ENCODE data around the gene PRR14L.
A peak's percentile ranks its signal among the peaks of the same experiment; 100 is the strongest.
"Not testable (repeated sequence)": the region's sequence is repeated elsewhere in the genome, so short reads cannot be mapped to it uniquely, and the experiment has no call there.

Gene PRR14L

DNA sequence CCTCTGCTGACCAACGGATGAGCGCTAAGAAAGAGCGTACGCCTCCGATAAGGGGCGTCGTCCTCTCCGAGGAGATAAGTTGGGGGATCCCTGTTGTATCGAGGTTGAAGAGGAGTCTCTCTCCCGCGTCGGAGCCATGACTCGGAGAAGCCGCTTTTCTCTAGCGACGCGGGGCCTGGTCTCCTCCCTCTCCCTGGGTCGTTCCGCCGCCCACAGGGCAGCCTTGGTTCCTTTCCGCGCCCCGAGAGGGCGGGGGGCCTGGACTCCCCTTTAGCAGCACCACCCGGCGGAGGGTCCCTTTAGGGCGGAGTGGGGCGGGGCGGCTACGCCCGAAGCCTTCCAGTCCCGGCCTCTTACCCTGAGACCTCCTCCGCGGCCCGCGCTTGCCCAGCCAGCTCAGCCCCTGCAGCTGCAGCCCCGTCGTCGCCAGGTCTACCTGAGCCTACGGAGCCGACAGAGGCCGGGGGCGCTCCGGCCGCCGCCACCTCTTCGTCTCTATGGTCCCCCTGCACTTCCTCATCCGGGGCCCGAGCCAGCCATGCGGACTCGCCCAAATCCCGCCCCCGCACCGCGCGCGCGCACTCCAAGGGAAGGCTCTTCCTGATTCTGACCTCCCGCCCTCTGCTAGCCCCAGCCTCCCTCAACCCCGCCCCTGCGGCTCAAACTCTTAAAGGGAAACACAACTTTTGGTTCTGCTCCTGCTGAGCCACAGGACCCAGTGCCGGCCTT lies at the start of gene PRR14L:
TSS of gene PRR14L (minus strand) at position 497 of the 729 bp plus-strand sequence. CDS start 11,272 bp downstream, outside the sequence.
- no peaks in the 10 kb centered on the region for H3K9me3 ChIP-seq
- peaks cover 5% of the 10 kb centered on the region for H3K36me3 ChIP-seq (replicated peaks)
- peak within 1 kb of the TSS; percentile 91 for H3K4me3 ChIP-seq
- in situ Hi-C loops (cut with MboI; ENCODE audit: low sequenced_read_pairs) = loop anchor here (10.0 kb wide), 1 partner anchor 195 kb away; the partner anchor contains the start of gene YWHAH
- H3K4me1 ChIP-seq = peaks cover 34% of the 10 kb centered on the region
- DNase-seq (ENCODE audit: low spot score in 2 of 2) = peak; percentile 92 to 99
- no peaks in the 10 kb centered on the region for H3K27me3 ChIP-seq (ENCODE audit: low read depth)

DNA sequence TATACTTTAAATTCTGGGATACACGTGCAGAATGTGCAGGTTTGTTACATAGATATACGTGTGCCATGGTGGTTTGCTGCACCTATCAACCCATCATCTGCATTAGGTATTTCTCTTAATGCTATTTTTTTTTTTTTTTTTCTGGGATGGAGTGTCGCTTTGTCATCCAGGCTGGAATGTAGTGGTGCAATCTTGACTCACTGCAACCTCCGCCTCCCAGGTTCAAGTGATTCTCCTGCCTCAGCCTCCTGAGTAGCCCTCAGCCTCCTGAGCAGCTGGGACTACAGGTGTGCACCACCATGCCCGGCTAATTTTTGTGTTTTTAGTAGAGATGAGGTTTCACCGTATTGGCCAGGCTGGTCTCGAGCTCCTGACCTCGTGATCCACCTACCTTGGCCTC lies 49.4 kb upstream of the PRR14L start:
- DNase-seq (ENCODE audit: low spot score in 2 of 2); in situ Hi-C loops (cut with MboI; ENCODE audit: low sequenced_read_pairs); H3K4me3 ChIP-seq; H3K27me3 ChIP-seq (ENCODE audit: low read depth); H3K4me1 ChIP-seq; H3K9me3 ChIP-seq: not testable (repeated sequence)
- peaks cover 20% of the 10 kb centered on the region for H3K36me3 ChIP-seq (replicated peaks)

GRCh38 chr22:31790240-31790639 lies 40.3 kb upstream of the PRR14L start:
- no peak for DNase-seq (ENCODE audit: low spot score in 2 of 2)
- peaks cover under 1% of the 10 kb centered on the region; the same call in 1 of the 2 replicates for H3K36me3 ChIP-seq (replicated peaks)
- H3K4me1 ChIP-seq = no peaks in the 10 kb centered on the region
- H3K9me3 ChIP-seq = no peaks in the 10 kb centered on the region
- H3K4me3 ChIP-seq = no peak overlapping the region
- in situ Hi-C loops (cut with MboI; ENCODE audit: low sequenced_read_pairs) = no loop called here
- no peaks in the 10 kb centered on the region for H3K27me3 ChIP-seq (ENCODE audit: low read depth)

DNA sequence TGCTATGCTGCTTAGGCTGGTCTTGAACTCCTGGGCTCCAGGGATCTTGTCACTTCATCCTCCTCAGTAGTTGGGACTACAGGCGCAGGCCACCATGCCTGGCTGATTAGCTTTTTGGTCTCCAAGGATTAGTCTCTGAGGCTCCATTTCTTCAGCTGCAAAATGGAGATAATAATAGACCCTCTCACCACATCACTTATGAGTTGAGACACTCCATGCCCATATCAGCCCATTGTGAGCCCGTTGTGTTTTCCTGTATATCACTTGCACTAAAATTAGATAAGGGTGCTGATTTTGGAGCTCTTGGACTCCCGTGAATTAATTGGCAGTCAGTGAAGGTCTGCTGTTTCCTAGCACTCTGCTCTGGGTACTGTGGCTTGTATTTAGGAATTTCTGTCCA lies 39.9 kb upstream of the PRR14L start:
- Histone ChIP-seq H3K36me3 (replicated peaks) (no peaks in the 10 kb centered on the region; the same call in 1 of the 2 replicates), H3K4me3 (no peak overlapping the region), H3K4me1 (no peaks in the 10 kb centered on the region), H3K27me3 (ENCODE audit: low read depth) (no peaks in the 10 kb centered on the region), H3K9me3 (no peaks in the 10 kb centered on the region)
- DNase-seq (ENCODE audit: low spot score in 2 of 2) = no peak
- in situ Hi-C loops (cut with MboI; ENCODE audit: low sequenced_read_pairs) = no loop called here

DNA sequence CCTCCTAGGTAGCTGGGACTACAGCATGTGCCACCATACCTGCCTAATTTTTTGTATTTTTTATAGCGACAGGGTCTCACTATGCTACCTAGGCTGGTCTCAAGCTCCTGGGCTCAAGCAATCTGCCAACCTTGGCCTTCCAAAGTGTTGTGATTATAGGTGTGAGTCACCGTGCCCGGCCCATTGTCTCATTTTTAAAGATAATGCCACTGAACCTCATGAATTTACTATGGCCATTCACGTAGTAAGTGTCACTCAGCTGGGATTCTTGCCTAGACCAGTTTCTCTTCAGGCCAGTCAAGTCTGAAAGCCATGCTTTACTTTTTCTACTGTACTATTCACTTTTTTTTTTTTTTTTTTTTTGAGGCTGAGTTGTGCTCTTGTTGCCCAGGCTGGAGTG lies 26.3 kb upstream of the PRR14L start:
- no peaks in the 10 kb centered on the region for H3K9me3 ChIP-seq
- in situ Hi-C loops (cut with MboI; ENCODE audit: low sequenced_read_pairs) = no loop called here
- no peak for DNase-seq (ENCODE audit: low spot score in 2 of 2)
- peaks cover 15% of the 10 kb centered on the region for H3K4me1 ChIP-seq
- no peaks in the 10 kb centered on the region for H3K27me3 ChIP-seq (ENCODE audit: low read depth)
- H3K36me3 ChIP-seq (replicated peaks) = peaks cover 10% of the 10 kb centered on the region
- H3K4me3 ChIP-seq = no peak overlapping the region

DNA sequence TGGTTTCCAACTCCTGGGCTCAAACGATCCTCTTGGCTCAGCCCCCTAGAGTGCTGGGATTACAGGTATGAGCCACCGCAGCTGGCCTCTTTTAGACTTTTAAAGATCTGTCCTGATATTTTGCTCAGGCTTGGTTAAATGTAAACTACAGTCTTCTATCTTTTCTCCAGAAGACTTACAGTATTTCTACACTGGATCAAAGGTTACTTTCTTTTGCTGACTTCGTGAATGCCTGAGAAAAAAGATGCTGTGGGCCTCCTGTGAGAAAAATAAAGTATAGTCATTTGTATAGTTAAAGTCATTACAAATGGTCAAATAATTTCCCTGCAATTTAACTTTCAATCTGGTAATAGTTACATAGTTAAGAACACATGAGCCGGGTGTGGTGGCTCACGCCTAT lies 23.5 kb upstream of the PRR14L start:
- no peak overlapping the region for H3K4me3 ChIP-seq
- DNase-seq (ENCODE audit: low spot score in 2 of 2) = no peak
- in situ Hi-C loops (cut with MboI; ENCODE audit: low sequenced_read_pairs) = no loop called here
- no peaks in the 10 kb centered on the region for H3K27me3 ChIP-seq (ENCODE audit: low read depth)
- H3K9me3 ChIP-seq = no peaks in the 10 kb centered on the region
- H3K4me1 ChIP-seq = no peaks in the 10 kb centered on the region
- peaks cover 11% of the 10 kb centered on the region for H3K36me3 ChIP-seq (replicated peaks)

DNA sequence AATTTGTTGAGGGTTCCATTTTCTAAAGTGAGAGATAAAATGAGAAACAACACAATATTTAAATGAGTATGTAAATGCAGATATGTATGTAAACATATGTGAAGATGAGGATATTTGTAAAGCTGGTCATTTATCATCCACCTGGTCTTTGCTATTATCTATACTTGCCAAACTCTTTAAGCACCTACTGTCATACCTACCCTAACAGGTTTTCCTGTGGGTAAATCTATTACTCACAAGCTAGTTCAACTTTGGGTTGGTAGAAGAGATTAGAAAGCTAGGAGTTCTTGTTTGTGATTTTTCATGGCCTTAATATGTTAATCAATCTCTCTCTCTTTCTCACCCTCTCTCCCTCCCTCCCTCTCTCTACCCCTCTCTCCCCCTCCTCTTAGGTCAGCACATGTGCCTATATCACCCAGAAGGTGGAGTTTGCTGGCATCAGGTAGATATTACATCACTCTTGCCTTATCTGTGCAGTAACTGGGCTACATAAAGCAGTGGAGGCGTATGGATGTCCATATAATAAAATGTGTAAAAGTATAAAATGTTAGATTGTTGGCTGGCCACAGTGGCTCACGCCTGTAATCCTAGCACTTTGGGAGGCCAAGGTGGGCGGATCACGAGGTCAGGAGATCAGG lies 18.6 kb upstream of the PRR14L start:
- Histone ChIP-seq H3K9me3 (no peaks in the 10 kb centered on the region), H3K36me3 (replicated peaks) (peaks cover 29% of the 10 kb centered on the region), H3K4me3 (no peak overlapping the region), H3K27me3 (ENCODE audit: low read depth) (no peaks in the 10 kb centered on the region), H3K4me1 (no peaks in the 10 kb centered on the region)
- in situ Hi-C loops (cut with MboI; ENCODE audit: low sequenced_read_pairs) = no loop called here
- no peak for DNase-seq (ENCODE audit: low spot score in 2 of 2)

DNA sequence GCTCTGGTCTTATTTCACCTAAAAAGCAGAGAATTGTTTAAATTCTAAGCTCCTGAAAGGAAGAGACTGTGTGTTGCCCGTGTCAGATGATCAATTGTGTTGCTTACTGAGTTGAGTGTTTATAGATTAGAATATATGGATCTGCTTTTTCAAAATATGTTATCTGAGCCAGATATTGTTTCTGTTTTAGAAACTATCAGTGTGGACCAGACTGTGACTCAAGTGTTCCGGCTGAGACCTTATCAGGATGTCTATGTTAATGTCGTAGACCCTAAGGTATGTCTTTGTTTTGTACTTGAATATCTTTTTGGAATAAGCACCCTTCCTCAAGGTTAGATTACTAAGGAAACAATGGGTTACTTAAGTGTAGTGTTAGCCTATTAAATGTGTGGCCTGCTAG lies 14.9 kb upstream of the PRR14L start:
- H3K27me3 ChIP-seq (ENCODE audit: low read depth) = no peaks in the 10 kb centered on the region
- no peaks in the 10 kb centered on the region for H3K4me1 ChIP-seq
- peaks cover 29% of the 10 kb centered on the region for H3K36me3 ChIP-seq (replicated peaks)
- H3K9me3 ChIP-seq = no peaks in the 10 kb centered on the region
- no peak for DNase-seq (ENCODE audit: low spot score in 2 of 2)
- H3K4me3 ChIP-seq = no peak overlapping the region
- in situ Hi-C loops (cut with MboI; ENCODE audit: low sequenced_read_pairs) = no loop called here

DNA sequence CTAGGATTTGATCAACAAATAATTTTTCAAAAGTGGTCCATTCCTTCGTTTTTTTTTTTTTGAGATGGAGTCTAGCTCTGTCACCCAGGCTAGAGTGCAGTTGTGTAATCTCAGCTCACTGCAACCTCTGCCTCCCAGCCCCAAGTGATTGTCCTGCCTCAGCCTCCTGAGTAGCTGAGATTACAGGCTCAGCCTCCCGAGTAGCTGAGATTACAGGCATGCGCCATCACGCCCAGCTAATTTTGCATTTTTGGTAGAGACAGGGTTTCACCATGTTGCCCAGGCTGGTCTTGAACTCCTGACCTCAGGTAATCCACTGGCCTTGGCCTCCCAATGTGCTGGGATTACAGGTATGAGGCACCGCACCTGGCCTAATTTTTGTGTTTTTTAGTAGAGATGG lies 8.9 kb upstream of the PRR14L start:
- H3K4me1 ChIP-seq; DNase-seq (ENCODE audit: low spot score in 2 of 2); H3K36me3 ChIP-seq (replicated peaks); H3K4me3 ChIP-seq; H3K27me3 ChIP-seq (ENCODE audit: low read depth); H3K9me3 ChIP-seq: not testable (repeated sequence)
- in situ Hi-C loops (cut with MboI; ENCODE audit: low sequenced_read_pairs) = loop anchor here (10.0 kb wide), 1 partner anchor 186 kb away; the partner anchor contains the start of gene YWHAH

DNA sequence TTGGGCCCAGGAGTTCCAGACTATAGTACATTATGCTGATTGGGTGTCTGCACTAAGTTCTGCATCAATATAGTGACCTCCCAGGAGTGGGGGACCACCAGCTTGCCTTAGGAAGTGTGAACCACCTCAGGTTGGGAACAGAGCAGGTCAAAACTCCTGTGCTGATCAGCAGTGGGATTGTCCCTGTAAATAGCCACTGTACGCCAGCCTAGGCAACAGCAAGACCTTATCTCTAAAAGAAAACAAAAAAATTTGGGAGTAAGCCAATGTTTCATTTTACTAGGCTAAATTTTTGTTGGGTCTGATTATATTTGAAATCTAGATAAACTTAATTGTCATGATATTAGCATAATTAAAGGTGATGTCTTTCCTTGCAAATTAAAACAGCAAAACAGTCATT lies 7.3 kb upstream of the PRR14L start:
- in situ Hi-C loops (cut with MboI; ENCODE audit: low sequenced_read_pairs) = loop anchor here (10.0 kb wide), 1 partner anchor 188 kb away; the partner anchor contains the start of gene YWHAH
- DNase-seq (ENCODE audit: low spot score in 2 of 2) = no peak
- Histone ChIP-seq H3K36me3 (replicated peaks) (no peaks in the 10 kb centered on the region), H3K9me3 (no peaks in the 10 kb centered on the region), H3K4me1 (peaks cover 18% of the 10 kb centered on the region), H3K27me3 (ENCODE audit: low read depth) (no peaks in the 10 kb centered on the region), H3K4me3 (no peak overlapping the region)

- in situ Hi-C loops (cut with MboI; ENCODE audit: low sequenced_read_pairs) = loop anchor here (10.0 kb wide), 1 partner anchor 190 kb away; the partner anchor contains the start of gene YWHAH
- no peak for DNase-seq (ENCODE audit: low spot score in 2 of 2)
These were observed 4.9 kb upstream of the PRR14L start for GRCh38 chr22:31754813-31755212.

GRCh38 chr22:31753634-31754501 lies 3.9 kb upstream of the PRR14L start, which contains the start of gene DEPDC5:
TSS of gene DEPDC5 (plus strand) at chr22:31754019. CDS start at chr22:31754922, 903 bp downstream.
- H3K27me3 ChIP-seq (ENCODE audit: low read depth) = no peaks in the 10 kb centered on the region
- DNase-seq (ENCODE audit: low spot score in 2 of 2) = peak; percentile 89 to 96
- in situ Hi-C loops (cut with MboI; ENCODE audit: low sequenced_read_pairs) = loop anchor here (10.0 kb wide), 1 partner anchor 191 kb away; the partner anchor contains the start of gene YWHAH
- no peaks in the 10 kb centered on the region for H3K9me3 ChIP-seq
- peaks cover 22% of the 10 kb centered on the region for H3K4me1 ChIP-seq
- H3K36me3 ChIP-seq (replicated peaks) = no peaks in the 10 kb centered on the region
- peak within 1 kb of the TSS; percentile 70 for H3K4me3 ChIP-seq

More at GRCh38 chr22:31754813-31755212, 4.9 kb upstream of the PRR14L start:
- H3K9me3 ChIP-seq = no peaks in the 10 kb centered on the region
- no peaks in the 10 kb centered on the region for H3K36me3 ChIP-seq (replicated peaks)
- H3K4me1 ChIP-seq = peaks cover 22% of the 10 kb centered on the region
- H3K4me3 ChIP-seq = peak overlapping the region; percentile 70
- no peaks in the 10 kb centered on the region for H3K27me3 ChIP-seq (ENCODE audit: low read depth)

- Histone ChIP-seq H3K27me3 (ENCODE audit: low read depth) (no peaks in the 10 kb centered on the region), H3K4me1 (peaks cover 26% of the 10 kb centered on the region), H3K4me3 (peak overlapping the region; percentile 70), H3K9me3 (no peaks in the 10 kb centered on the region), H3K36me3 (replicated peaks) (no peaks in the 10 kb centered on the region)
- peak; percentile 65 to 87 for DNase-seq (ENCODE audit: low spot score in 2 of 2)
- in situ Hi-C loops (cut with MboI; ENCODE audit: low sequenced_read_pairs) = loop anchor here (10.0 kb wide), 1 partner anchor 192 kb away; the partner anchor contains the start of gene YWHAH
These were observed 3.2 kb upstream of the PRR14L start for GRCh38 chr22:31753005-31753633.
